Activated CD8-positive, alpha-beta T cell treated with anti-CD3 and anti-CD28 coated beads, Interleukin-2, amount 10 ng/mL, durations not matched to agents 7 days and 5 days (primary cell): Measurements from ENCODE around the gene PRR22. TPM values are rescaled to one million over a fixed set of nuclear protein-coding genes. Genes with fewer than 3 reads are reported as not detected.

Source experiments
- ATAC-seq: fragments of 150-1000 bp; cut with Tn5 transposase; one replicate; pipeline ENCODE4 v1.10.0; 2021; ENCODE audit warnings: moderate library complexity
- CTCF ChIA-PET: fragments of 350-600 bp; sonication (Branson Sonifier 250); formaldehyde crosslinking; loops from one replicate; lab custom pipeline; 2021; ENCODE audit warnings: antibody characterized with exemption; lab: Charles Lee
- POLR2A ChIA-PET: fragments of 350-600 bp; sonication (Branson Sonifier 250); formaldehyde crosslinking; loops from one replicate; lab custom pipeline; 2021; ENCODE audit warnings: antibody characterized with exemption; lab: Charles Lee
- DNase-seq: peaks from one replicate; pipeline ENCODE4 v3.0.0-alpha.2; 2020
- H3K27ac Mint-ChIP-seq: one replicate; pipeline ENCODE4 v1.8.0; 2021; ENCODE audit warnings: mild to moderate bottlenecking, mixed read lengths
- H3K27me3 Mint-ChIP-seq: one replicate; pipeline ENCODE4 v1.8.0; 2021; ENCODE audit warnings: low read depth, mixed read lengths
- H3K36me3 Mint-ChIP-seq: one replicate; pipeline ENCODE4 v1.8.0; 2021; ENCODE audit warnings: low read depth, mixed read lengths
- H3K4me1 Mint-ChIP-seq: one replicate; pipeline ENCODE4 v1.8.0; 2021; ENCODE audit warnings: low read depth, mixed read lengths
- H3K4me3 Mint-ChIP-seq: one replicate; pipeline ENCODE4 v1.8.0; 2021; ENCODE audit warnings: mild to moderate bottlenecking, mixed read lengths
- H3K9me3 Mint-ChIP-seq: one replicate; pipeline ENCODE4 v1.8.0; 2022; ENCODE audit warnings: mixed read lengths; ENCODE audit not compliant: insufficient read depth
- total RNA-seq, 2 experiments: library from RNA; stranded (reverse); gene quantifications; one replicate each; pipeline ENCODE4 v1.2.3, GENCODE V29; 2021

Gene PRR22
- total RNA-seq, 2 experiments from 2014 or later: 5.7 to 6.0 TPM

DNA sequence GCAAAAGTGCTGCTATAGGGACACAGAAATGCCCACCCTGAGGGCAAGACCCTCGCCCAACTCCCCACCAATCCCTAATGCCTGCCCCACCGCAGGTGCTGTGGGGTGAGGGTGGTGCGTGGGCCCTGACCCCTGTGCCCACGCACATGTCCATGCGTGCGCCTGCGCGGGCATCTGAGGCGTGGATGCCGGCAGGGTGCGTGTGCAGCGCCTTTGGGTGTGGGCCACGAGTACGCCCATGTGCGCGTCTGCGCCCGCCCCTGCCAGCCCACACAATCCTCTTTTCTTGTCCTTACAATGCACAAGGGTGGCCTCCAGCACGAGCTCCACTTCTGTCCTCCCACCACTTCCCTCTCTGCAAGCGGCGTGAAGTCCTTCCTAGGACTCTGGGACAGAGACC lies 40.6 kb upstream of the PRR22 start:
- Mint-ChIP-seq H3K27me3 (peaks cover 3% of the 10 kb centered on the region), H3K4me1 (peaks cover 15% of the 10 kb centered on the region), H3K36me3 (no peaks in the 10 kb centered on the region), H3K9me3 (no peaks in the 10 kb centered on the region), H3K27ac (no peak overlapping the region), H3K4me3 (no peak overlapping the region)
- ATAC-seq (no peak), DNase-seq (no peak)
- CTCF ChIA-PET: interaction anchor here (2.9 kb wide), 1 partner anchor 21 kb away, joined by 11 read pairs; no protein-coding TSS in a partner anchor
- POLR2A ChIA-PET: no interaction called here

DNA sequence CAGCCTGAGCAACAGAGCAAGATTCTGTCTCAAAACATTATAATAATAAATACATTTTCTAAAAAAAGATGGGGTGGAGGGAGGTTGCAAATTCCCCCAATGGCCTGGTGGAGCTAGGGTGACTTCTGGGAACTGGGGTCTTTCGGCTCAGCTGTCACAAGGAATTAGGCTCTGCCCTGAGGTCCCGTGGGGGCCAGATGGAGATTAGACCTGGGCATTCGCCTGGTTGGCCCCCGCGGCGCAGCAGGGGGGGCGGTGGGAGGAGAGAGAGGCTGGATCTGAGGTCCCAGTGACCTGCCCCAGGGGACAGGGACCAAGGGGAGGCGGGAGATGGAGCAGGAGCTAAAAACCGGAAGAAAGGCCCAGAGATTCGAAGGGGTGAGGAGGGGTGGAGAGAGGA lies 40.2 kb upstream of the PRR22 start:
- no peaks in the 10 kb centered on the region for H3K9me3 Mint-ChIP-seq
- H3K27me3 Mint-ChIP-seq: peaks cover 3% of the 10 kb centered on the region
- H3K4me3 Mint-ChIP-seq: no peak overlapping the region
- ATAC-seq: no peak
- DNase-seq: no peak
- peaks cover 13% of the 10 kb centered on the region for H3K4me1 Mint-ChIP-seq
- ChIA-PET POLR2A (no interaction called here), CTCF (interaction anchor here (2.9 kb wide), 1 partner anchor 21 kb away, joined by 11 read pairs; no protein-coding TSS in a partner anchor)
- H3K27ac Mint-ChIP-seq: no peak overlapping the region
- no peaks in the 10 kb centered on the region for H3K36me3 Mint-ChIP-seq

DNA sequence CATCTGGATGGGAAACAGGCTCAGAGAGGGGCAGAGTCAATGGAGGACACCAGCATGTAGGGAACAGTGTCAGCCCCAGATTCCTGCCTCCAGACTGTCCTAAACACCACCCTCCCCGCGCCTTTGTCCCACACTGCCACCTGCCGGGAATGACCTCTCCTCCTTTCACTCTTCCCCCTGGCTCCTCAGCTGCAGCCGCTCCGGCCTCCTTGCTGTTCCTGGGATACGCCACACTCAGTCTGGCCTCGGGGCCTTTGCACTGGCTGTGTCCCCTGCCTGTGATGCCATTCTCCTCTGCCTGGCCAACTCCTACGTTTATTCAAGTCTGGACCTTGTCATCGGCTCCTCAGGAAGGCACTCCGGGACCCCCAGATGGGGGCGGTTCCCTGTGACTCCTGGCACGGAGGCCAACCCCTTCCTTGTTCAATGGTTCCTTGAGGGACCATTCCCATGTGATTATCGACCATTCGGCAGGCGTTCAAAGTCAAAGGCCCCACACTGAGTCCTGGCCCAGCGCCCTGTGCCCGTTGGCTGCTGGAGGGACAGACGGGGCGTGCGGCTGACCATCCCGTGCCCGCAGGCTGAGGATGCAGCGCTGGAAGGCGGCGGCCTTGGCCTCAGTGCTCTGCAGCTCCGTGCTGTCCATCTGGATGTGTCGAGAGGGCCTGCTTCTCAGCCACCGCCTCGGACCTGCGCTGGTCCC lies 39.2 kb upstream of the PRR22 start:
- ChIA-PET POLR2A (interaction anchor here (0.5 kb wide), 1 partner anchor 95 kb away, joined by 3 read pairs; no protein-coding TSS in a partner anchor), CTCF (interaction anchor here (1.2 to 2.9 kb wide), 2 partner anchors 17 to 20 kb away, joined by 3 to 11 read pairs; no protein-coding TSS in a partner anchor)
- Mint-ChIP-seq H3K4me3 (no peak overlapping the region), H3K4me1 (peaks cover 13% of the 10 kb centered on the region), H3K9me3 (no peaks in the 10 kb centered on the region), H3K27me3 (peaks cover 3% of the 10 kb centered on the region), H3K36me3 (no peaks in the 10 kb centered on the region), H3K27ac (no peak overlapping the region)
- no peak for ATAC-seq
- no peak for DNase-seq

DNA sequence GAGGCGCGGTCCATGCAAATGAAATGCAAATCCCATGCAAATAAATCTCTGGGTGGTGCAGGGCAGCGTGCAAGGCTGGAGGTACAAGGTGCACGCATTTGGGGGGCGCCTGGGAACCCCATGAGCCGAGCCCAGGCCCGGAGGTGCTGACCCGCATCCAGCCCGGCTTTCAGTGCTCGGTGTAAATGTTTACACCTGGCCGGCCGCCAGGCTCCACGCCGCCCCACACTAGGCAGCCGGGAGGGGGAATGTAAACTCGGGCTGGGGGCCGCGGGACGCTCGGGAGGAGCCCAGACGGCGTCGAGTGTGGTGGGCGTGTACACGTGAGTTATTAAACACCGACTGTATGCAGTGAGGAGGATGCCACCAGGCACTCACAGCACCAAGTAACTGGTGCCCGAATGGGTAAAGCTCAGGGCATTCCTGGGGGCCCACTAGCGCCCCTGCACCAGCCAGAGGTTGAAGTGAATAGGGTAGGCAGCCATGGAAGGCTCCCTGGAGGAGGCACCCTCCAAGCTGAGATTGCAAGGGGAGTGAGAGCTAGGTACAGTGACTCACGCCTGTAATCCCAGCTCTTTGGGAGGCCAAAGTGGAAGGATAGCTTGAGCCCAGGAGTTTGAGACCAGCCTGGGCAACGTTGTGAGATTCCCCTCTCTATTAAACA lies 37.8 kb upstream of the PRR22 start:
- Mint-ChIP-seq H3K4me1 (peaks cover 11% of the 10 kb centered on the region), H3K27ac (no peak overlapping the region), H3K9me3 (no peaks in the 10 kb centered on the region), H3K36me3 (no peaks in the 10 kb centered on the region), H3K4me3 (no peak overlapping the region), H3K27me3 (peaks cover 3% of the 10 kb centered on the region)
- POLR2A ChIA-PET: interaction anchor here (0.6 kb wide), 1 partner anchor 81 kb away, joined by 3 read pairs; no protein-coding TSS in a partner anchor
- CTCF ChIA-PET: interaction anchor here (2.9 kb wide), 1 partner anchor 19 kb away, joined by 11 read pairs; no protein-coding TSS in a partner anchor
- DNase-seq (no peak), ATAC-seq (no peak)

DNA sequence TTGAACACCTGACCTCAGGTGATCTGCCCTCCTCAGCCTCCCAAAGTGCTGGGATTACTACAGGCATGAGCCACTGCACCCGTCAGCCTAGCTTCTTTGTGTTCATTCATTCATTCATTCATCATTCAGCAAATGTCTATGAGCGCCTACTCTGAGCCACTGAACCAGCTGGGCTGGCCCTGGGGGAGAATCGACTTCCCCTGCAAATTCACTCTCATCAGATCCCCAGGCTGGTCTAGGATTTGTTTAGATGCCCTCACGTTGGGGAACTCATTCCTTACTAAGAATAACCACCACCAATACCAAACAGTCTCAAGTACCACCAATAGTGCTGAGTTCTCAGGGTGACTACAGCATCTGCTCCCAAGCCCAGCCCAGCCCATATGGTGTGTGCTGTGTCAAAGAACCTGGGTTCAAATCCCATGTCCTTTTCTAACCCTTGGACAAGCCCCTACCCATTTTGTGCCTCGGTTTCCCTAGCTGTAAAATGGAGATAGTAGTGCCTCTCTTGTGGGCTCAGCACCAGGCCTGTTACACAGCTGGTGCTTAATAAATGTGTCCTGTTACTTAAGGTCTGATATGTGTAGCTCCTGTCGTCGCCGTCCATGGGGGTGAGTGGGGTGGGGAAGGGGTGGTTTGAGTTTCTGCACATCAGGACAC lies 37.1 kb upstream of the PRR22 start:
- Mint-ChIP-seq H3K36me3 (no peaks in the 10 kb centered on the region), H3K27ac (no peak overlapping the region), H3K4me1 (peaks cover 5% of the 10 kb centered on the region), H3K9me3 (no peaks in the 10 kb centered on the region), H3K27me3 (peaks cover 3% of the 10 kb centered on the region), H3K4me3 (no peak overlapping the region)
- POLR2A ChIA-PET: interaction anchor here (0.6 kb wide), 1 partner anchor 81 kb away, joined by 3 read pairs; no protein-coding TSS in a partner anchor
- no peak for ATAC-seq
- DNase-seq: no peak
- CTCF ChIA-PET: interaction anchor here (1.8 kb wide), 1 partner anchor 17 kb away, joined by 7 read pairs; the partner anchor contains the start of gene NRTN

DNA sequence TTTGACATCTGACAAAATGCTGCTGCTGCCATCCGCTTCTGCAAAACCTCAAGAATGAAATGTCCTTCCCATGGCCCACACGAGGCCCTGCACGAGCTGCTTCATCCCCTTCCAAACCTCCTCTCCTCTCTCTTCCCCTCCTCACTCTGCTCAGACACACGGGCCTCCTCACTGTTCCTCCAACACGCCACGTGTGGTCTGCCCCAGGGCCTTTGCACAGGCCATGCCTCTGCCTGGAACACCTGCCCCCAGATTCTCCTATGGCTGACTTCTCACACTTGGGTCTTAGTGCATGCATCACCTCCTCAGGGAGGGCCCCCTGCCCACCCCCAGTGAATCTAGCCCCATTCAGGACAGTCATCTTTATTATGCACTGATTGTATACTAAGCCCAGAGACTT lies 36.2 kb upstream of the PRR22 start:
- DNase-seq (no peak), ATAC-seq (no peak)
- Mint-ChIP-seq H3K4me3 (no peak overlapping the region), H3K36me3 (no peaks in the 10 kb centered on the region), H3K27me3 (peaks cover 3% of the 10 kb centered on the region), H3K4me1 (no peaks in the 10 kb centered on the region), H3K27ac (no peak overlapping the region), H3K9me3 (no peaks in the 10 kb centered on the region)
- POLR2A ChIA-PET: interaction anchor here (0.6 kb wide), 1 partner anchor 7 kb away, joined by 3 read pairs; no protein-coding TSS in a partner anchor
- CTCF ChIA-PET: interaction anchor here (1.8 kb wide), 1 partner anchor 17 kb away, joined by 7 read pairs; the partner anchor contains the start of gene NRTN

DNA sequence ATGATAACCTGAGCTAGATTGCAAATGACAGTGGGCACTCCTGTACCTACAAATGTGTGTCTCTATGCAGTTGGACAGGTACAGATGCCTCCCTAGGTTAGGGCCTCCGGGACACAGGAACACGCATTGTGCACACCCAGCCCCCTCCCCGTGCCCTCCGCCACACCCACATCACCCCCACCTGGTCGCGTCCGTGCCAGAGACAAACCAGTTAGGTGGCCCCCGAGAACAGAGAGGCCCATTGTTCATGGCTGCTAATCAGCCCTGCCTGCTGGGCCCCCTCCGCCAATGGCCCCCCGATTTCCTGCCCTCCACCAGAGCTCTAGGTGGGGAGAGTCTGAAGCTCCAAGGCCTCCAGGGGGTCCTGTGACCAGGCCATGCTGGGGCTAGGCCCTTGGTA lies 34.0 kb upstream of the PRR22 start:
- ChIA-PET POLR2A (interaction anchor here (1.2 kb wide), 1 partner anchor 10 kb away, joined by 6 read pairs; no protein-coding TSS in a partner anchor), CTCF (no interaction called here)
- peaks cover 5% of the 10 kb centered on the region for H3K27me3 Mint-ChIP-seq
- no peak overlapping the region for H3K4me3 Mint-ChIP-seq
- no peaks in the 10 kb centered on the region for H3K4me1 Mint-ChIP-seq
- H3K27ac Mint-ChIP-seq: no peak overlapping the region
- no peak for DNase-seq
- H3K9me3 Mint-ChIP-seq: no peaks in the 10 kb centered on the region
- no peaks in the 10 kb centered on the region for H3K36me3 Mint-ChIP-seq
- ATAC-seq: no peak

DNA sequence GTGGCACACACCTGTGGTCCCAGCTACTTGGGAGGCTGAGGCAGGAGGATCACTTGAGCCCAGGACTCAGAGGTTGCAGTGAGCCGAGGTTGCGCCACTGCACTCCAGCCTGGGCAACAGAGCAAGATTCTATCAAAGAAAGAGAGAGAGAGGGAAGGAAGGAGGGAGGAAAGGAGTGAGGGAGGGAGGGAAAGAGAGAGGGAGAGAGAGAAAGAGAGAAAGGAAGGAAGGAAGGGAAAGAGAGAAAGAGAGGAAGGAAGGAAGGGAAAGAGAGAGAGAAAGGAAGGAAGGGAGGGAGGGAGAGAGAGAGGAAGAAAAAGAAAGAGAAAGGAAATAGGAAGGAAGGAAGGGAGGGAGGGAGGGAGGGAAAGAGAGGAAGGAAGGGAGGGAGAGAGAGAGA lies 32.7 kb upstream of the PRR22 start:
- CTCF ChIA-PET: no interaction called here
- Mint-ChIP-seq H3K4me3 (no peak overlapping the region), H3K36me3 (no peaks in the 10 kb centered on the region), H3K27ac (no peak overlapping the region), H3K9me3 (no peaks in the 10 kb centered on the region), H3K27me3 (peaks cover 5% of the 10 kb centered on the region), H3K4me1 (no peaks in the 10 kb centered on the region)
- DNase-seq (no peak), ATAC-seq (no peak)
- POLR2A ChIA-PET: interaction anchor here (0.6 kb wide), 1 partner anchor 368 kb away, joined by 3 read pairs; no protein-coding TSS in a partner anchor

DNA sequence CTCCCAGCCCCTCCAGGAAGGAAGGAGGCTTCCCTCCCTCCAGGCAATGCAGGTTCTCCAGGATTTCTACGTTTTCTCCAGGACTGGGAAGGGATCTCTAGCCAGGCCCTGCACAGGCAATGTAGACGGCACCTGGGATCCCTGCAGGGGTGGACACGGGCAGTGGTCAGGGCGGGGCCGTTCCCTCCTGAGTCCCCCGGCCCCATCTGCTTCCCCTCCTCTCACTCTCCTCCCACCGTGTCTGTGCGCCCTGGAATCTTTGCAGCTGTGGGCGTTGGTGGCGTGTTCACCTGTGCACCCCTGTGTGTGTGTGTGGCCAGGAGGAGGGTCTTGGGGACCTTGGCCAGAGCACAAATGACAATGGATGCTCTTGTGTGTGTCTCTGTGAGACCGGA lies 30.3 kb upstream of the PRR22 start:
- DNase-seq: no peak
- POLR2A ChIA-PET: no interaction called here
- no peak overlapping the region for H3K27ac Mint-ChIP-seq
- peaks cover 2% of the 10 kb centered on the region for H3K27me3 Mint-ChIP-seq
- H3K4me3 Mint-ChIP-seq: no peak overlapping the region
- no peaks in the 10 kb centered on the region for H3K36me3 Mint-ChIP-seq
- ATAC-seq: no peak
- H3K9me3 Mint-ChIP-seq: no peaks in the 10 kb centered on the region
- no peaks in the 10 kb centered on the region for H3K4me1 Mint-ChIP-seq
- CTCF ChIA-PET: interaction anchor here (3.6 kb wide), 1 partner anchor 11 kb away, joined by 23 read pairs; the partner anchor contains the start of gene NRTN

DNA sequence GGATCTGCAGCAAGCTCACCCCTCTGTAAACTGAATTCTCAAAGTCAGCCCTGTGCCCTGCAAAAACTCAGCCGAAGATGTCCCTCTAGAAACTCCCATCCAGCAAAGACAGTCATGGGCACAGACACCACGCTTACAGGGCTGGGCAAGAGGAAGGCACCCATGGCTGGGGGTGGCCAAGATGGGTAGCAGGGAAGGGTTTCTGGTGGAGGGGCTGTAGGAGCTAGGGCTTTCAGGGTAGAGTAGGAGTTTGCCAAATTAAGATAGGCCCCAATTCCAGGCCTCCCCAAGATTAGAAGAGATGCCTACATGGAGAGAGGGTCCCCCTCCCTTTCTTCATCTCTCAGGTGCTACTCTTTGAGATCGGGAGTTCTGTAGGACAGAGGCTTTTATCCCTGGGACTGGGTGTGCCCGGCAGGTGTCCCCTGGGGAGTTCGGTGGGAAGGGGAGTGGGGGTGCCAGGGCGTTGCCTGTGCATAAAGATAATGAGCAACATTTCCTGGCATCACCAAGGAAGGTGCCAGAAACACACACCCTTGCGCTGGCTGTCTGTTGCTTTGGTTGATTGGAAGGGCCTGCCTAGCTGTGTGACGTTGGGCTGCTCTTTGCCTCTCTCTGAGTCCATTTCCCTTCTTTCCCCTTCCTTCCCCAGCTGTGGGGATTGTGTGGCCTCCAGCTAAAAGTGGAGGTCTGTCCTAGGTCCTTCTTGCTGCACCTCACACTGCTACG lies 29.7 kb upstream of the PRR22 start:
- no peaks in the 10 kb centered on the region for H3K9me3 Mint-ChIP-seq
- DNase-seq (no peak), ATAC-seq (no peak)
- no peak overlapping the region for H3K4me3 Mint-ChIP-seq
- no peaks in the 10 kb centered on the region for H3K4me1 Mint-ChIP-seq
- H3K27ac Mint-ChIP-seq: no peak overlapping the region
- ChIA-PET POLR2A (no interaction called here), CTCF (interaction anchor here (3.6 kb wide), 1 partner anchor 10 kb away, joined by 23 read pairs; the partner anchor contains the start of gene NRTN)
- no peaks in the 10 kb centered on the region for H3K36me3 Mint-ChIP-seq
- peaks cover 2% of the 10 kb centered on the region for H3K27me3 Mint-ChIP-seq

DNA sequence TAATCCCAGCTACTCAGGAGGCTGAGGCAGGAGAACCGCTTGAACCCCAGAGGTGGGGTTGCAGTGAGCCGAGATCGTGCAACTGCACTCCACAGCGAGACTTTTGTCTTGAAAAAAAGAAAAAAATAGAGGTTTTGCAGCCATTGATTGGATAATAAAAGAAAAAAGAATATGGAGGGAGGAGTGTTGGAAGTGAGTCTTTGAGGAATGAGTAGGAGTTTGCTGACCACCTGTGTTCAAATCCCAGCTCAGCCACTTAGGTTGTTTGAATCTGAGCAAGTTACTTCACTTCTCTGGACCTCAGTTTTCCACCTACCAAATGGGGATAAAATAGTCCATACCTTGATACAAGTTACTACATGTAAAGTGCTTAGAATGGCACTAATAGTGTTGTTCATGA lies 26.6 kb upstream of the PRR22 start:
- Mint-ChIP-seq H3K4me1 (no peaks in the 10 kb centered on the region), H3K36me3 (no peaks in the 10 kb centered on the region), H3K9me3 (no peaks in the 10 kb centered on the region), H3K27ac (no peak overlapping the region), H3K4me3 (no peak overlapping the region), H3K27me3 (peaks cover 10% of the 10 kb centered on the region)
- no peak for ATAC-seq
- CTCF ChIA-PET: no interaction called here
- DNase-seq: no peak
- POLR2A ChIA-PET: interaction anchor here (1.0 kb wide), 1 partner anchor 28 kb away, joined by 3 read pairs; the partner anchor contains the start of gene FUT6
